ENCODE results near the gene WDR86.

The WDR86 gene

DNA sequence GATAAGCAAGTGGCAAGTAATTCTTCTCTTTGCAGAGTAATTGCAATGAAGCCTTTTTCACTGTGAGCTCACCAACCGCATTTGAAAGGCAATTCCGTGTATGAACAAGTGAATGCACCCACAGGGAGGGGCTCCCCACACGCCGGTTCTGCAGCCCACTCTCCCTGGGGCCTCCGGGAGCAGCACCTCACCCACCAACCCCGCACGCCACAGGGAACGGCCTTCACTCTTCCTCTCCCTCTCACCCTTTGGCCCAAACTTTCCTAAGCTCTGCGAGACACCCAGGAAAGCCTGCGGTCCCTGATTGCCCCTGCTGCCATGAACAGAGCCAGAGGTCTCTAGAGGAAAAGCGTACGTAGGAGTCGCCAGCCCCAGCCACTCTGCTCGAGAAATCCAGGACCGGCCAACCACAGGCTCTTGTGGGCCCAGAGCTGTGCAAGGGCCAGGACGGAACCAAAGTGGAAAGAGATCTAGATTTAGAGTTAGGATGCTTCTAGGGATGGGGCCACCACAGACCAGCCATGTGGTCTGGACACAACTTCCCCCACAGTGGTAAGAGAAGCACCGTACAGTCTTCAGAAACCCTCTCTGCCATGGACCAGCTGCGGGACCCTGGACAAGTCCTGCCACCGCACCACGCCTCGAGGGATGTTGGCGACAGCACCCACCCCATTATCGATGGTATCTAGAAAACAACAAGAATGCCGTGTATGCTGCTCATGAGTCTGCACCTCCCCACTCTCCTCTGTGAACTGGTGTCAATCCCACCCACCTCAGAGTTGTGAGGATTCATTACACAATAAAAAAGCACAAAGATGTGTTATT is 3.6 kb downstream of the WDR86 start:
- no peak for DNase-seq

- no peak for DNase-seq
Observed at GRCh38 chr7:151405588-151405987, 4.2 kb downstream of the WDR86 start.

- no peak for DNase-seq
Observed at GRCh38 chr7:151405056-151405455, 4.8 kb downstream of the WDR86 start.

- no peak for DNase-seq
Observed at GRCh38 chr7:151404216-151405011, 5.4 kb downstream of the WDR86 start.

GRCh38 chr7:151403764-151404163 is 6.1 kb downstream of the WDR86 start:
- DNase-seq, result no peak

DNA sequence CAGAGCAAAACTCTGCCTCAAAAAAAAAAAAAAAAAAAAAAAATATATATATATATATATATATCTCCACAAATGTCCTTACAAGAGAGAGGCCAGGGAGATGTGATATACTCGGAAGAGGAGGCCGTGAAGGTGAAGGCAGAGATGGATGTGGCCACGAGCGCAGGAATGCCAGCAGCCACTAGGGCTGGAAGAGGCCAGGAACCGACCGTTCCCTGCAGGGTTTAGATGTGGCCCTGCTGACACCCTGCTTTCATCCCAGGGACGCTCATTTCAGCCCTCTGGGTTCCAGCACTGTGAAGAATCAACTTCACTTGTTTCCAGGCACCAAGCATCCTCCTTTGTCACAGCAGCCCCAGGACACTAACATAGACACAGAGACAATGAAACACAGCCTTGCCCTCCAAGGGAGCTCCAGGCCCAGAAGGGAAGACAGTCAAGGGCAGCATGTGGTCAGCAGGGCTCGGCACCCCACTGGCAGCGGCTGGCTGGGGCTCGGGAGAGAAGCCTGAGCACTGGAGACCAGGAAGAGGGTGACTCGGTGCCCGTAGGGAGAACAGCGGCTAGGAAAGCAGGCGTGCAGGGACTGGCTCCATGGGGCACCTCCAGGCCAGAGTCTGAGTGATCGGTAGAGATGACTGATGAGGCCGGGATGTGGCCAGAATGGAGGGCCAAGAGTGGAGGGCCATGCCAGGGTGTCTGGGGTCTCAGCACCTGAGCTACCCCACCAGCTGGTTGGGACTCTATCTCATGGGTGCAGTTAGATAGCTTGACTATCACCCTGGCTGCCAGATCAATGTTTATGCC is 7.6 kb downstream of the WDR86 start:
- no peak for DNase-seq

DNA sequence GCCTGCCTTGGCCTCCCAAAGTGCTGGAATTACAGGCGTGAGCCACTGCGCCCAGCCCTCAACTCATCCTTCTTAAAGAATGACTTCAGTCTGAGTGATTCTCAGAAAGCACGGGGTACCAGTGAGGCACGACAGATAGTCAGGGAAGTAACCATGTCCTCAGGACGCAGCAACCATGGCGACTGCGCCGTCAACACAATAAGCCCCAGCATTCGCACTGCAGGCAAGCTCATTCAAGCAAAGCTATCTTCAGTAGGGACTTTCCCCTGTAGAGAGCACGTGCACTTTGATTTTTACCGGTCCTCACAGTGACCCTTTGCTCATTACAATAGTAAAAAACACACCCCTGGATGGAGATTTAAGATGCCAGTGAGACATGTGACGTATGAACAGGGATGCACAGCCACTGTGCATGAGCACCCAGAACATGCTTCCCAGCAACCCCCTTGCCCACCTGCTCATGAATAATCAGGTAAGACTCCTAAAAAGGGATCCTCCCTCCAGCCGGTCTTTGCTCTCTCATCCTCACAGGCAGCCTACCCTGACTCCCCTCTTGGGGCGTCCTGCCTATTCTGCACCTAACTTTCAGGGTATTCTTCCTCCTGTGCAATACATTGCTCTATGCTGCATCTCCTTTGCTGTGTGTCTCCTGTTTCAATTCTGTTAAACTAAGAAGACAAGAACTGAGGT is 9.1 kb downstream of the WDR86 start:
- no peak for DNase-seq

DNA sequence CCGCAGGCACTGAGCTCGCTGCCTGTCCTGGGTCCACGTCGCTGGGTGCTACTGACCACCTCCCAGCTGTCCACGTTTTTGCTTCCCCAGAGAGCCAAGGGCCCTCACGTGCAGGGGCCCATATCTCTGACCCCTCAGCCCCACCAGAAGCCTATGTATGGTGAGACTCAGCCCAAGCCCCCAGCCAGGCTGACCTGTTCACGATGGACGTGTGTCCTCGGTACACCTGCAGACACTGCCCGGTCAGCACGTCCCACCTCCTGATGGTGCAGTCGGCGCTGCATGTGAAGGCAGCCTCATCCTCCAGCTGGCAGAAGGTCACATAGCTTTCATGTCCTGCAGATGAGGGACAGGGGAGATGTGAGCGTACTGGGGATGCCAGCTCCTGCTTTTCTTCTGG is 9.9 kb downstream of the WDR86 start:
- no peak for DNase-seq

GRCh38 chr7:151399305-151399601 is 10.6 kb downstream of the WDR86 start:
- DNase-seq, result no peak

GRCh38 chr7:151398446-151399304 is 11.2 kb downstream of the WDR86 start:
- no peak for DNase-seq

DNA sequence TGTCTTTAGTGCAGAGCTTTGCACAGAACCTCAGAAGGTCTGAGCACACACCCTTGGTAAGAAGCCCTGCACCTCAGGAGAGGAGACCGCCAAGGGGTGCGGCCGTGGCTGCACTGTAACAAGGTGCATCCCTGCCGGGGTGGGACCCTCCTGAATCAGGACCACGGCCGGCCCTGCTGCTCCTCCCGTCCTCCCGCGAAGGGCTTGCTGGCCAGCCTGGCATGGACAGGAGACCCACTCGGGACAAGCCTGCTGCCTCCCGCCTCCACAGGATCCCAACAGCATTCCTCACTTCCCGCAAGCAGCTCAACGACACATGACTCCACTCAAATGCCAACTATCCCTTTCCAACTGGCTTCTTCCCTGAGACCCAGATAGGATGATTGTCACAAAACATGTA is 12.8 kb downstream of the WDR86 start:
- no peak for DNase-seq

GRCh38 chr7:151396328-151396970 is 13.4 kb downstream of the WDR86 start:
- DNase-seq, result no peak

- no peak for DNase-seq
Observed at GRCh38 chr7:151395036-151395367, 14.8 kb downstream of the WDR86 start.

DNA sequence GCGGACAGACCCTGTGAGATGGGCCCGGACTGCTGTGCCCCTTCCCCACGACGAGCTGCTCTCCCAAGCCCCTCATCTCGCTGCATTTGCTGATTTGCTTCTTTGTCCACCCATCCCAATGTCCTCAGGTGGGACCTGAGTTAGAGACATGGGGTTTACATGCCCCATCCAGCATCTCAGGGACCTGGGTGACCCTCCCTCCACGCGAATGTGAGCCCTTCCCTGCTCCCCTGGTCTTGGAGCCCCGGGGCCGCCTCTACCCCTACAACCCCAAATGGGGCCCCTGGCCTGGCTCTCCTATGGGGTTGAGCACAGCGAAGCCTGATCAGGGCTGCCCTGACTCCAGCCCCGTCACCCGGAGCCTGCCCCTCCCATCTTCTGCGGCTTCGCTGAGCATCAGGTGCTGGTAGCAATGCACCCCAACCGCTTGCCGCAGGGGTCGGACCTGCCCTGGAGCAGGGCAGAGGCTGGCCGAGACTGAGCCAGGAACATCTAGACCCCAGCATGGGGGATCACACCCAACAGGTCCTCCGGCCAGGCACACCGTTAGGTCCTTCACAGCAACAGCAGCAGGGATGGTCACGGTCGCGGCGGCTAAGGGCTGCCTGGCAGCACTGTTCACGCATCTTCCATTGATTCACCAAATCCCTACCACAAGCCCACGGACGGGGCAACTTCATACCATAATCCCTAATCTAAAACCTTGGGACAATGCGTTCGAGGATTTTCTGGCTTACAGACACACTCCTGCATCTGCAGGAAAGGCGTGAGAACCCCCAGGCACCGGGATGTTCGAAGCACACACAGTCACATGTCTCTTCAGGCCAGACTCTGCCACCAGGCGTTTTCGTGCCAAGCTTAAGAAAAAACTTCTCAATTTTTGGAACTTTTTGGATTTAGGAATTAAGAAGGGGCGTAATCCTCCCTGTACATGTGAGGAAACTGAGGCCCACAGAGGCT is 15.5 kb downstream of the WDR86 start:
- DNase-seq, result no peak

DNA sequence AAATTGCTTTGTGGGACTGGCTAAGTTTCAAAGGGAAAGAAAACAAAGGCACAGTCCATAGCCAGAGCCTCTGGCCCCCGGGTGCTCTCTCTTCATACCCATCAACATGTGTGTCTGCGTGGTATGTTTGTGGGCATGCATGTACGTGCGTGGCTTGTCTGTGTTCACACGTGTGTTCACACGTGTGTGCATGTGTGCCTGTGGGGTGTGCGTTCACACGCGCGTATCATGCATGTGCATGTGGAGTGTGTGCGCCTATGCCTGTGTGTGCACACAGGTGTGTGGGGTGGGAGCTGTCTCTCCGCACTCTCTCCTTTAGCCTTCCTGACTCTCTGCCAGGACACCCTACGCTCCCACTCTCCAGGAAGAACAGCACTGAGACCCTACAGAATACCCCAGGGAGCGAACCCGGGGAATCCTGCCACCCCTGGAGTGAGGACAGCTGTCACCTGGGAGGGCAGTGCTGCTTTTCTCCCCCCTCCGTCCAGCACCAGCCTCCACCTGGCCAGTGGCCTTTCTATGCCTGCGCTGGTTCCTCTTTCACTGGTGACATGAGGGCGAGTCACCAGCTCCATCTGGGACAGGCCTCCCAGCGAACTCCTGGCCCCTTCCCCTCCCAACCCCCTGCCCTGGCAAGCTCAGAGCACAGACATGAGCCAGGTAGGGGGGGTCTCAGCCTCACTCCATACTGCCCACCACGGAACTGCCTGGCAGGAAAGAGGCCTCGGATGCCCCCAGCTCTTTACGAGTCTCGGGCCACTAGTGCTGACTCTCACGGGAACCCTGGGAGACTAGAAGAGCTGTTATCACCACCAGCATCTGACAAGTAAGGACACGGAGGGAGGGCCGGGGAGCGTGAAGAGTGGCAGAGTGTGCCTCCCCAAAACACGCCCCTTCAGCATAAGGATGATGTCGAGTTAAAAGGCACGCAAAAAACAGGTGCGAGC is 16.5 kb downstream of the WDR86 start:
- no peak for DNase-seq

DNA sequence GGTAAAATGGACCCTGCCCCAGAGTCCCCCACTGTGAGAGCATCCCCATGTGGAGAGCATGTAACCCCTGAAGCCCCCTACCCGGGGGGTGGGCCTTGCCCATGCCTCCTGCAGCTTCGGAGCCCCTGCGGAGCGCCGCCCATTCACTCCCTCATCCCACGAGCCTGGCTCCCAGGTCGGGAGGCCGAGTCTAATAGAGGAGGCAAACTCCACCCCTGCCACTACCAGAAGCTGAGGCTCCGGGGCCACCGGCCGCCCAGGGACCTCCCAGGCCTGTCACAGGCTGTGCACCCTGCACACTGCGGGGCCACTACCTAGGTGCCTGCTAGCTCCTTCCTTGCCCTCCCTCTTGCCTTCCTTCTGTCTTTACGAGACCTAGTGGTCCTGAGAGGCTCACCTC is 17.4 kb downstream of the WDR86 start:
- DNase-seq, result no peak

DNA sequence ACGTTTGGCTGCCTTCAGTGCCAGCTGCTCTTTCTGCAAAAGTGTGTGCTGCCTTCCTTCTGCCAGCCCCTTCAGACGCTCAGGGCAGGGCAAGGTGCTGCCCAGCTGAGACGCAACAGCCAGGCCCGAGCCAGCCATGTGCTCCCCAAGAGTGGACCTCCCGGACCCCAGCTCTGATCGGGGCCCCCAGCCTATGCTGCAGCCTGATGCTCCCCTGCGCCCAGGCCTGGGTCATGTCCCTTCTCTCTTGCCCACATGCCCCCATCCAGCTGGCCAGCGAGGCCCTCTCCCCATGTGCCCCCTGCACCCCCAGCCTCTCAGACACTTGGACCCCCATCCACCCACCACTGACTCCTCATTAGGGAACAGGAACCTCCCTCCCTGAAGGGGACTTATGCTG is 17.8 kb downstream of the WDR86 start:
- no peak for DNase-seq

- no peak for DNase-seq
Observed at GRCh38 chr7:151391358-151391730, 18.5 kb downstream of the WDR86 start.
